IMR-90 (cell line): ENCODE results near the gene MICAL1. TPM values are rescaled to one million over a fixed set of nuclear protein-coding genes. Genes with fewer than 3 reads are reported as not detected.

ENCODE experiments used
- ATAC-seq: fragments of 200-7000 bp; cut with Tn5 transposase; 2 replicates; pipeline ENCODE4 v1.9.1; 2020; ENCODE audit warnings: low read depth, mild to moderate bottlenecking, moderate library complexity
- BruUV-seq: library from RNA; stranded (reverse); fragments of 400-500 nt; replicated peaks from 2 replicates; lab custom pipeline; 2021; lab: Mats Ljungman, UMichigan
- CTCF ChIA-PET: fragments of 300-600 bp; formaldehyde crosslinking; extraction: SDS; loops from one replicate; lab custom pipeline; 2021; ENCODE audit warnings: antibody characterized with exemption; lab: Yijun Ruan, JAX
- POLR2A ChIA-PET: fragments of 300-600 bp; sonication (Branson Sonifier 250); formaldehyde crosslinking; loops from one replicate; lab custom pipeline; 2022; ENCODE audit warnings: antibody characterized with exemption; ENCODE audit not compliant: unreplicated experiment; lab: Charles Lee
- DNase-seq: peaks from one replicate; pipeline ENCODE4 v3.0.0; 2013
- H2AFZ ChIP-seq: replicated peaks from 2 replicates; pipeline ENCODE3; 2013; ENCODE audit warnings: low read length, mild to moderate bottlenecking; ENCODE audit not compliant: poor library complexity
- H2AK5ac ChIP-seq: 2 replicates; pipeline ENCODE4 v1.6.1; 2013; ENCODE audit warnings: low read depth, low read length, inconsistent platforms
- H2AK9ac ChIP-seq: replicated peaks from 2 replicates; pipeline ENCODE3; 2013; ENCODE audit warnings: mild to moderate bottlenecking, low read depth, low read length, moderate library complexity; ENCODE audit not compliant: poor library complexity
- H2BK120ac ChIP-seq: 2 replicates; pipeline ENCODE4 v1.6.1; 2013; ENCODE audit warnings: low read depth, low read length, inconsistent platforms
- H2BK15ac ChIP-seq: 3 replicates; pipeline ENCODE4 v1.6.1; 2013; ENCODE audit warnings: low read depth, low read length, inconsistent platforms
- H2BK20ac ChIP-seq: 2 replicates; pipeline ENCODE4 v1.6.1; 2013; ENCODE audit warnings: low read depth, mild to moderate bottlenecking, inconsistent platforms, low read length, moderate library complexity
- H2BK5ac ChIP-seq: 2 replicates; pipeline ENCODE4 v1.6.1; 2013; ENCODE audit warnings: mild to moderate bottlenecking, low read depth, low read length, inconsistent platforms; ENCODE audit not compliant: poor library complexity, severe bottlenecking
- H3K14ac ChIP-seq: replicated peaks from 2 replicates; pipeline ENCODE4 v1.6.1; 2013; ENCODE audit warnings: low read depth, low read length, inconsistent platforms
- H3K18ac ChIP-seq: 2 replicates; pipeline ENCODE4 v1.6.1; 2013; ENCODE audit warnings: low read depth, low read length, control low read depth
- H3K23ac ChIP-seq: 2 replicates; pipeline ENCODE4 v1.6.1; 2013; ENCODE audit warnings: low read depth, low read length, inconsistent platforms
- H3K27ac ChIP-seq: 2 replicates; pipeline ENCODE4 v1.5.1; 2013; ENCODE audit warnings: mild to moderate bottlenecking, control low read depth, low read length; ENCODE audit not compliant: insufficient read depth
- H3K27me3 ChIP-seq: 2 replicates; pipeline ENCODE4 v1.6.1; 2013; ENCODE audit warnings: low read length; ENCODE audit not compliant: control insufficient read depth, insufficient read depth
- H3K36me3 ChIP-seq: 2 replicates; pipeline ENCODE4 v1.6.1; 2013; ENCODE audit warnings: low read length, mixed read lengths; ENCODE audit not compliant: control insufficient read depth, insufficient read depth
- H3K4ac ChIP-seq: 2 replicates; pipeline ENCODE4 v1.6.1; 2013; ENCODE audit warnings: low read depth, low read length, inconsistent platforms
- H3K4me1 ChIP-seq: 2 replicates; pipeline ENCODE4 v1.6.1; 2013; ENCODE audit warnings: low read length, mixed read lengths; ENCODE audit not compliant: control insufficient read depth, insufficient read depth
- H3K4me2 ChIP-seq: 2 replicates; pipeline ENCODE4 v1.6.1; 2013; ENCODE audit warnings: low read depth, mild to moderate bottlenecking, control low read depth, low read length, moderate library complexity
- H3K4me3 ChIP-seq: 2 replicates; pipeline ENCODE4 v1.5.1; 2013; ENCODE audit warnings: low read depth, mild to moderate bottlenecking, control low read depth, low read length, moderate library complexity; ENCODE audit not compliant: insufficient read depth
- H3K56ac ChIP-seq: 2 replicates; pipeline ENCODE4 v1.6.1; 2013; ENCODE audit warnings: low read length, inconsistent platforms; ENCODE audit not compliant: insufficient read depth; ENCODE audit errors: extremely low read depth
- H3K79me1 ChIP-seq, 2 experiments: 2 replicates each; pipeline ENCODE4 v1.6.1; 2013; ENCODE audit warnings: low read length in 2 of 2, inconsistent platforms in 1 of 2, low read depth in 1 of 2
- H3K9ac ChIP-seq: 2 replicates; pipeline ENCODE4 v1.6.1; 2013; ENCODE audit warnings: low read depth, low read length, control low read depth
- H3K9me1 ChIP-seq: 2 replicates; pipeline ENCODE4 v1.6.1; 2013; ENCODE audit warnings: low read length, inconsistent platforms; ENCODE audit not compliant: insufficient read depth
- H3K9me3 ChIP-seq: 2 replicates; pipeline ENCODE4 v1.6.1; 2013; ENCODE audit warnings: low read length; ENCODE audit not compliant: control insufficient read depth, insufficient read depth
- H4K20me1 ChIP-seq: 2 replicates; pipeline ENCODE4 v1.6.1; 2013; ENCODE audit warnings: low read length, inconsistent platforms; ENCODE audit not compliant: insufficient read depth
- H4K5ac ChIP-seq: 2 replicates; pipeline ENCODE4 v1.6.1; 2013; ENCODE audit warnings: mild to moderate bottlenecking, low read depth, low read length, control low read depth
- H4K8ac ChIP-seq, 2 experiments: 2 replicates each; pipeline ENCODE4 v1.6.1; 2013; ENCODE audit warnings: low read depth in 2 of 2, low read length in 2 of 2, control low read depth in 1 of 2, inconsistent platforms in 1 of 2
- H4K91ac ChIP-seq: 2 replicates; pipeline ENCODE4 v1.6.1; 2013; ENCODE audit warnings: low read depth, low read length, inconsistent platforms; ENCODE audit not compliant: insufficient read depth
- CHD1 ChIP-seq: IDR thresholded peaks from 2 replicates; pipeline ENCODE4 v1.6.1; 2012; ENCODE audit warnings: low read depth, low read length, improper control_type of control experiment
- MAZ ChIP-seq: IDR thresholded peaks from 2 replicates; pipeline ENCODE4 v1.6.1; 2012; ENCODE audit warnings: low read depth, mild to moderate bottlenecking, low read length, improper control_type of control experiment, moderate library complexity, borderline replicate concordance
- MXI1 ChIP-seq: IDR thresholded peaks from 2 replicates; pipeline ENCODE4 v1.6.1; 2012; ENCODE audit warnings: low read depth, mild to moderate bottlenecking, low read length, moderate library complexity, borderline replicate concordance
- POLR2A ChIP-seq: IDR thresholded peaks from 2 replicates; pipeline ENCODE4 v1.6.1; 2012; ENCODE audit warnings: mild to moderate bottlenecking, low read depth, low read length
- USF2 ChIP-seq: fragments of 150-350 bp; IDR thresholded peaks from 2 replicates; pipeline ENCODE4 v1.6.1; 2017; ENCODE audit warnings: mild to moderate bottlenecking, antibody characterized with exemption, low read length, low read depth
- WGBS, 2 experiments: methylation state at CpG; one replicate each; pipeline versions ENCODE4 v1.1.5 to v1.1.7; 2013; ENCODE audit warnings: missing lambda C conversion rate in 2 of 2; ENCODE audit not compliant: insufficient read length in 1 of 2; ENCODE audit errors: extremely low coverage in 2 of 2; 5-methylcytosine and 5-hydroxymethylcytosine counted together
- dilution Hi-C: fragments of 300-500 bp; cut with HindIII; formaldehyde crosslinking; loops from one replicate; pipeline ENCODE4 v1.14.3; 2018; ENCODE audit warnings: low sequenced_read_pairs; ENCODE audit not compliant: unreplicated experiment
- in situ Hi-C: fragments of 300-500 bp; cut with MboI; formaldehyde crosslinking; loops from 3 replicates; pipeline ENCODE4 v1.14.3; 2019; ENCODE audit warnings: low sequenced_read_pairs, inconsistent platforms, mixed read lengths
- intact Hi-C: fragments of 100-400 bp; cut with micrococcal nuclease; formaldehyde crosslinking; loops from 2 replicates; pipeline ENCODE4 v1.10.0; 2022
- polyA plus RNA-seq, 3 experiments: library from polyadenylated mRNA; depleted of rRNA; stranded (reverse); fragments of >200 nt; gene quantifications; 2 replicates each; pipeline ENCODE4 v1.2.3, GENCODE V29; 2012; ENCODE audit warnings: low replicate concordance in 1 of 3
- total RNA-seq: library from RNA; depleted of rRNA; stranded (reverse); fragments of >200 nt; gene quantifications from 2 replicates; pipeline ENCODE4 v1.2.3, GENCODE V29; 2012

The MICAL1 gene
- total and polyA plus RNA-seq, 2 of the 4 experiments (the other 2 are of a cell fraction), result 30.5 to 57.1 TPM

- Histone ChIP-seq H3K9me3 (no peaks in the 10 kb centered on the region), H3K23ac (peak within 1 kb of the TSS; percentile 17; the same call in 1 of the 2 replicates), H3K27ac (no peak within 1 kb of the TSS; the same call in 1 of the 2 replicates), H3K36me3 (peaks cover 12% of the 10 kb centered on the region), H2BK15ac (no peak within 1 kb of the TSS), H3K4me3 (peak within 1 kb of the TSS; percentile 76), H3K4me1 (peaks cover 3% of the 10 kb centered on the region; the same call in 1 of the 2 replicates), H3K4ac (peak within 1 kb of the TSS; percentile 3), H4K5ac (peak within 1 kb of the TSS; percentile 60; the same call in 1 of the 2 replicates), H2AK5ac (no peak within 1 kb of the TSS; the same call in 1 of the 2 replicates), H2BK5ac (no peak within 1 kb of the TSS), H2BK20ac (no peak within 1 kb of the TSS), H3K18ac (peak within 1 kb of the TSS; percentile 28; the same call in 1 of the 2 replicates), H4K91ac (peak within 1 kb of the TSS; percentile 2; the same call in 1 of the 2 replicates), H3K4me2 (peak within 1 kb of the TSS; percentile 100), H2AK9ac (peak within 1 kb of the TSS; percentile 13), H3K9me1 (no peaks in the 10 kb centered on the region), H3K27me3 (no peaks in the 10 kb centered on the region; the same call in 1 of the 2 replicates), H3K56ac (peak within 1 kb of the TSS; percentile 40; the same call in 1 of the 2 replicates), H3K79me1 (peaks cover 31 to 38% of the 10 kb centered on the region in 2 experiments), H4K8ac (peak within 1 kb of the TSS; percentile 17 to 76; a peak in 2 of 4 replicates), H4K20me1 (no peaks in the 10 kb centered on the region; the same call in 1 of the 2 replicates), H2AFZ (peak within 1 kb of the TSS; percentile 89), H2BK120ac (no peak within 1 kb of the TSS), H3K14ac (peak within 1 kb of the TSS; percentile 11), H3K9ac (peak within 1 kb of the TSS; percentile 61)
- ChIA-PET POLR2A (no interaction called here), CTCF (interaction anchor here (0.6 kb wide), 1 partner anchor 25 kb away, joined by 4 read pairs; no protein-coding TSS in a partner anchor)
- TF ChIP-seq USF2 (peak; percentile 88), CHD1 (no peak), MXI1 (peak; percentile 69; the same call in 1 of the 2 replicates), POLR2A (peak; percentile 67; the same call in 1 of the 2 replicates), MAZ (peak; percentile 99)
- WGBS, 2 experiments, result 0% methylated on average over 7 of the region's 97 CpGs; no CpG with 5 or more reads in 1 of the 2 experiments
- peak; percentile 94 for ATAC-seq
- dilution Hi-C loops, result no loop called here
- peak; percentile 80 for DNase-seq
- no TSS peak for BruUV-seq
- in situ Hi-C loops, result no loop called here
- intact Hi-C loops, result loop anchor here (5.0 kb wide), 1 partner anchor 391 kb away; the partner anchor contains the start of gene SESN1
These were observed 27.5 kb upstream of the MICAL1 start, which contains the start of gene ZBTB24 for GRCh38 chr6:109482905-109483734. Gene ZBTB24 (minus strand): TSS chr6:109483219. CDS start chr6:109482026, 1,193 bp downstream.
